Uterus (tissue), 2 donors: Measurements from ENCODE around the gene MCM3AP.

Experiments used
- CTCF ChIP-seq, 4 experiments: fragments of 200-600 bp in 2 of 4; fragments of 450-650 bp in 2 of 4; sonication (generic) in 2 of 4; IDR thresholded peaks; one replicate each; pipeline ENCODE4 v1.5.1; 2016 to 2019; ENCODE audit warnings: antibody characterized with exemption in 4 of 4, mild to moderate bottlenecking in 2 of 4, moderate library complexity in 1 of 4
- POLR2A ChIP-seq, 2 donors: fragments of 450-650 bp; IDR thresholded peaks; one replicate each; pipeline ENCODE4 v1.6.1; 2016; ENCODE audit warnings: antibody characterized with exemption in 2 of 2, mild to moderate bottlenecking in 1 of 2, moderate library complexity in 1 of 2

- TF ChIP-seq CTCF (IDR thresholded peaks at IDR 0.05) (no peak), POLR2A (IDR thresholded peaks at IDR 0.05) (no peak)
Observed at GRCh38 chr21:46212721-46213484, 72.5 kb downstream of the MCM3AP start.
